Head of caudate nucleus (tissue), 42 donors: ENCODE results near the gene PSMD9.
"Not testable (repeated sequence)": the region's sequence is repeated elsewhere in the genome, so short reads cannot be mapped to it uniquely, and the experiment has no call there.

Experiments used
- DNase-seq, 42 donors: peaks; one replicate each; pipeline versions ENCODE4 v3.0.0 to v3.0.0-alpha.2; 2020 to 2021; ENCODE audit warnings: mixed read lengths in 7 of 42
- intact Hi-C: fragments of 100-400 bp; cut with DNase I; formaldehyde crosslinking; loops from one replicate; pipeline ENCODE4 v1.15.0; 2022

Gene PSMD9

GRCh38 chr12:121915841-121916321 is 27.3 kb downstream of the PSMD9 start:
- intact Hi-C loops: loop anchor here (10.0 kb wide), 1 partner anchor 109 kb away; the partner anchor contains the start of gene BCL7A
- DNase-seq: no peak

DNA sequence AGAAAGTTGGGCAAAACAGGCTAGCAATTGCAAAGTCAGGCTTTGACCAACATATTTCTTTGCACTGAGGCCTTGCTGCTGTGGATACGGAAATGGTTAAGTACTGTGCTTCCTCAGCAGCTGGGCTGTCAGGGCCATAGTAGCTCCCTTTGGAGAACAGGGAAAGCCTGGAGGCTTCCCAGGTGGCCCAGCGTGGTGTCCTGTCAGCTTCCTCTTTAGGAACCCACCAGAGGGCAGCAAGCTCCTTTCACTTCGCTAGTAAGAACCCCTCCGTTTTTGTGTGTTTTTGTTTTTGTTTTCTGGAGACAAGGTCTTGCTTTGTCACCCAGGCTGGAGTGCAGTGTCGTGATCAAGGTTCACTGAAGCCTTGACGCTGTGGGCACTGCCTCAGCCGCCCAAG is 28.1 kb downstream of the PSMD9 start:
- peak in 8 of 42 donors; percentile 10 to 52 (median 23) for DNase-seq
- intact Hi-C loops: loop anchor here (10.0 kb wide), 1 partner anchor 108 kb away; the partner anchor contains the start of gene BCL7A

- DNase-seq: peak; percentile 91 to 99 (median 97)
- intact Hi-C loops: loop anchor here (10.0 kb wide), 1 partner anchor 107 kb away; the partner anchor contains the start of gene BCL7A
Measured at GRCh38 chr12:121917950-121918678, 29.5 kb downstream of the PSMD9 start, which contains the start of gene CFAP251. Gene CFAP251, plus strand, starts transcription at chr12:121918592. Its CDS starts 2,714 bp downstream, at chr12:121921306.

DNA sequence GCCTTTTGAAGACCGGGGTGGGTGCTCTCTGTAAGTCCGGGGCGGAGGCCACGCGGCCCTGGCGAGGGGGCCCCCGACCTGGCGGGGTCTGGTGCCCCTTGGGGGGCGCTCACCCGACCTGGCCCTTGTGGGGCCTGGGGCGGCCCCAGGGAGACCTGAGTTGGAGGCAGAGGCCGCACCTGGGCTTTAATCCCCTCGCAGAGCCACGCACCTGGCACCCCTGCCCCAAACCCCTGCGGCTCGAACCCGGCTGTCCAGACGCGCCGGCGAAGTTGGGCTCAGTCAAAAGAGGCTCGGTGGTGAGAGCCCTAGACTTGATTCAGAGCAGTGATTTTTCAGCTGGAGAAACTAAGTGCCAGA is 30.1 kb downstream of the PSMD9 start:
- intact Hi-C loops: loop anchor here (10.0 kb wide), 1 partner anchor 106 kb away; the partner anchor contains the start of gene BCL7A

GRCh38 chr12:121921066-121921465 is 32.5 kb downstream of the PSMD9 start:
- intact Hi-C loops: no loop called here
- DNase-seq: no peak

More for the DNA sequence above, 30.1 kb downstream of the PSMD9 start:
- DNase-seq: peak in 24 of 42 donors; percentile 4 to 53 (median 22)

DNA sequence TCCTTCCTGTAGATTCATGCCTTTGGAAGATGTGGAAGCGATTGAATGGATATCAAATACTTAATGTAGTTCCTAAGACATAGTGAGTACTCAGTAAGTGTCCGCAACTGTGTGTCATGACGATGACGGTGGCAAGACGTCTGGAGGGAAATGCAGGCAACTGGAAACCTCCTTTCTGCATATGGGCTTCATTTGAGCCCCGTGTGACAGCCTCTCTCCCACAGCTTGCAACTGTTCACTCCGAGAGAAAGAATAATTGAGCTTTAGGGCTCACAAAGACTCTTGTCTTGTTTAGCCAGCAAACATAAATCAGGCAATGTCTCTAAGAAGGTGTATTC is 36.7 kb downstream of the PSMD9 start:
- DNase-seq: no peak

DNA sequence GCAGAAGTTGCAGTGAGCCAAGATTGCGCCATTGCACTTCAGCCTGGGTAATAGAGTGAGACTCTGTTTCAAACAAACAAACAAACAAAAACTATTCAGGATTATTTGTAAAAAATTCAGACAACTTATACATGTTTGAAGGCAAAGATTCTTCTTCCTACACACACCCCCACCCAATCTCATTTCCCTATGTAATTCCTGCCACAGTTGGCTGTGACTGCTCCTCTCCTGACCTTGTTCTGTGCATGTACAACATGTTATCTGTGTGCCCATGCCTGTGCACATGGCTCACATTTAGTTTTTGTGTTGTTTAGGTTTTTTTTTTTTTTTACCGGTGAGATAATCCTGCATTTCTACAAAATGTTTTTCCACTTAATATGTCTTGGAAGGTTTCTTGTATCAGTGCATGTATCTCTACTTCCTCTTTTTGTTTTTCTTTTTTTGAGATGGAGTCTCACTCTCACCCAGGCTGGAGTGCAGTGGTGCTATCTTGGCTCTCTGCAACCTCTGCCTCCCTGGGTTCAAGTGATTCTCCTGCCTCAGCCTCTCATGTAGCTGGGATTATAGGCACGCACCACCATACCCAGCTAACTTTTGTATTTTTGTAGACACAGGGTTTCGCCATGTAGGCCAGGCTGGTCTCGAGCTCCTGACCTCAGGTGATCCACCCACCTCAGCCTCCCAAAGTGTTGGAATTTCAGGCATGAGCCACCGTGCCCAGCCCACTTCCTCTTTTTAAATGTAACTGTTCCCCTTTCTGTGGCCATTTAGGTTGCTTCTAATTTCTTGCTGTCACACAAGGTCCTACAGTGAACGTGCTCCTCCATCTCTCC is 38.5 kb downstream of the PSMD9 start:
- DNase-seq: no peak
- intact Hi-C loops: no loop called here

More for the DNA sequence above, 36.7 kb downstream of the PSMD9 start:
- intact Hi-C loops: no loop called here

DNA sequence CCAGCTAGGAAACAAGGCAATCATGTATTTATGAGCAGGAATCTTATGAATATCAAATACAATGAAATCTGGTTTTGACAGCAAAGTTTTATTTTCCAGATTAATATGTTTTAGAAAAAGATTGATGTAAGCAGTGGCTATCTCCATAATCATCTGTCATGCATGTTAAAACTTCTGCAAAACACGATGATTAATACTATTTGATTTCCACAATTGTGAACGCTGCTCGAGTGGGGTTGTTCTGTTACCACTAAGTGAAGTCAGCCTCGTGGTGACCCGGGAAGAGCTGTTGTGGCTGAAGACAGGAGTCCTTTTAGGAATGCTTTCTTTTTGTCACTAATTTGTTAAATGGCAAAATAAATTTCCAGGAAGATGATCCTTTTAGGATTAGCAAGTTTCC is 39.2 kb downstream of the PSMD9 start:
- intact Hi-C loops: no loop called here

DNA sequence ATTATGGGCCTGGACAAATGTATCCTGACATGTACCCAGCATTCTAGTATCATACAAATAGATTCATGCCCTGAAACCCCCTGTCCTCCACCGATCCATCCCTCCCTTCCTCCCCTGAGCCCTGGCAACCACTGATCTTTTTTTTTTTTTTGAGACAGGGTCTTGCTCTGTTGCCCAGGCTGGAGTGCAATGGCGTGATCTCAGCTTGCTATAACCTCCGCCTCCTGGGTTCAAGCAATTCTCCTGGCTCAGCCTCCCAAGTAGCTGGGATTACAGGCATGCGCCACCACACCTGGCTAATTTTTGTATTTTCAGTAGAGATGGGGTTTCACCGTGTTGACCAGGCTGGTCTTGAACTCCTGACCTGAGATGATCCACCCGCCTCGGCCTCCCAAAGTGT is 41.0 kb downstream of the PSMD9 start:
- DNase-seq, intact Hi-C loops: not testable (repeated sequence)

More for the DNA sequence above, 39.2 kb downstream of the PSMD9 start:
- DNase-seq: no peak

DNA sequence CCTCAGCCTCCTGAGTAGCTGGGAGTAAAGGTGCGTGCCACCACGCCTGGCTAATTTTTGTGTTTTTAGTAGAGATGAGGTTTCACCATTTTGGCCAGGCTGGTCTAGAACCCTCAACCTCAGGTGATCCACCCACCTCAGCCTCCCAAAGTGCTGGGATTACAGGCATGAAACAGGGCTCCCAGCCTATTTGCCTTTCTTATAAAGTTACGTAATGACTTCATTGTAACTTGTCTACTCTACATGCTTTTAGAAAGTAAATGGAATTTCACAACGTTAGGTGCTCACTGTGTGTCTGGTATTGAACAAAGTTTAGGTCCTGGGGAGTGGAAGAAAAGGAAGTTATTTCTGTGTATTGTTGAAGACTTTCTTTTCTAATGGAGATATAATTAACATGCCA is 42.3 kb downstream of the PSMD9 start:
- DNase-seq: no peak
- intact Hi-C loops: no loop called here

GRCh38 chr12:121932176-121932536 is 43.6 kb downstream of the PSMD9 start:
- intact Hi-C loops: no loop called here
- no peak for DNase-seq

- intact Hi-C loops: no loop called here
- DNase-seq: peak in 10 of 42 donors; percentile 8 to 62 (median 38)
Measured at GRCh38 chr12:121932914-121933521, 44.4 kb downstream of the PSMD9 start.

GRCh38 chr12:121933522-121934308 is 45.1 kb downstream of the PSMD9 start:
- no peak for DNase-seq
- intact Hi-C loops: no loop called here

GRCh38 chr12:121934309-121934664 is 45.7 kb downstream of the PSMD9 start:
- intact Hi-C loops: no loop called here
- no peak for DNase-seq

DNA sequence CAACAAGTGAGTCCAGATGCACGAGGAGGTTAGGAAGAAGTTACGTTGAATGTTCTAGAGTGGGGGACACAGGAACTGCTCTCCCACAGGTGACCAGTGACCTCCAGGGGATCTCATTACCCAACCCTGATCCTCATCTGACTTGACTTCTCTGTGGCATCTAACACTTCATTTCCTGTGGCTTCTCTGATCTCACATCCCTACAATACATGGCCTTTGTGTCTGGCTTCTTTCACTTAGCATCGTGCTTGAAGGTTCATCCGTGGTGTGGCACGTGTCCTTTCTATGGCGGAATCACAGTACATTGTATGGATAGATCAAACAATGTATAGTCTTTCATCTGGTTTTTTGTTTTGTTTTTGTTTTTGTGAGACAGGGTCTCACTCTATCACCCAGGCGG is 49.1 kb downstream of the PSMD9 start:
- intact Hi-C loops: no loop called here
- no peak for DNase-seq

- intact Hi-C loops: no loop called here
- DNase-seq: peak in 4 of 42 donors; percentile 13 to 32 (median 18)
Measured at GRCh38 chr12:121939186-121939585, 50.6 kb downstream of the PSMD9 start.

DNA sequence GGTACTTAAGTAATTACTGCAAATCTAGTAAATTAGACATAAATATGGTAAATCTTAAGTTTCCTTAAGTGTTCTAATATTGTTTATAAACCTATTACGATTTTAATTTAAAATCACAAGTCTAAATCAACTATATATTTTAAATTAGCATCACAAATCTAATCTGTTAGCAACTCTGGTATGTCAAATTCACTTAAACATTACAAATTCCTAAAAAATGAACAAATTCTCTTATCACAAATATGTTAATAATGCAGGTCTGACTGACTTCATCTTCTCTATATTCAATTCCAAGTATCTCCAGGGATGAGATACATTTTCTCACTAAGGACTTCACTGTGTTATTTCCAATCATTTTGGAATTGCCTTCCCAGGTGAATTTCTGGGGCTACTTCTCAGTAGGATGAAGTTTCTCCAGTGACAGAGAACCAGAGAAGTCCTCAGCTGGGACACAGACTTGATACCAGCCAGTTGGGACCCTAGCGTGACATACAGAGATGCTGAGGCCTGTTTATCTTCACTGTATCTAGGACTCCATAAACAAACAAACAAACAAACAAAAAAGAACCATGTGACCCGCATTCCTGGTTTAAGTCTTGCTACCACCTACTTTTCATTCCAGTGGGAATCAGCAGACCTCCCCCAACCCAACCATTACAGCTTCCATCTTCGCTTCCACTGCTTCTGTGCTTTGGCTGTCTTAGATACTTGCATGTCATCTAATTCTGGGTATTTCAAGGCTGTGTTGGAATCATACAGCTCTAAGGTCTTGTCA is 51.6 kb downstream of the PSMD9 start:
- DNase-seq: no peak
- intact Hi-C loops: no loop called here

- intact Hi-C loops: no loop called here
- no peak for DNase-seq
Measured at GRCh38 chr12:121942145-121942718, 53.6 kb downstream of the PSMD9 start.
